CD8-positive, alpha-beta memory T cell (primary cell): ENCODE results near the gene WAPL. TPM values are rescaled to one million over a fixed set of nuclear protein-coding genes. Genes with fewer than 3 reads are reported as not detected.
A peak's percentile ranks its signal among the peaks of the same experiment; 100 is the strongest.
"Not testable (repeated sequence)": the region's sequence is repeated elsewhere in the genome, so short reads cannot be mapped to it uniquely, and the experiment has no call there.

Experiments used
- CTCF ChIA-PET: fragments of 350-600 bp; sonication (Branson Sonifier 250); formaldehyde crosslinking; loops from one replicate; lab custom pipeline; 2021; ENCODE audit warnings: antibody characterized with exemption; lab: Charles Lee
- POLR2A ChIA-PET: fragments of 350-600 bp; sonication (Branson Sonifier 250); formaldehyde crosslinking; loops from one replicate; lab custom pipeline; 2021; ENCODE audit warnings: antibody characterized with exemption; lab: Charles Lee
- DNase-seq, 5 donors: peaks; one replicate each; pipeline versions ENCODE4 v3.0.0 to v3.0.0-alpha.2; 2020 to 2022; ENCODE audit warnings: mixed read lengths in 1 of 5
- H3K27ac ChIP-seq: one replicate; pipeline ENCODE4 v1.7.0; 2013; ENCODE audit warnings: low read depth, mild to moderate bottlenecking, low read length, moderate library complexity
- H3K27me3 ChIP-seq: 2 replicates; pipeline ENCODE4 v1.7.0; 2013; ENCODE audit warnings: low read length, mild to moderate bottlenecking; ENCODE audit not compliant: insufficient read depth, poor library complexity, severe bottlenecking
- H3K36me3 ChIP-seq: 2 replicates; pipeline ENCODE4 v1.7.0; 2013; ENCODE audit warnings: mild to moderate bottlenecking, low read length, moderate library complexity; ENCODE audit not compliant: insufficient read depth
- H3K4me1 ChIP-seq: 2 replicates; pipeline ENCODE4 v1.7.0; 2013; ENCODE audit warnings: mild to moderate bottlenecking, low read length, moderate library complexity; ENCODE audit not compliant: insufficient read depth
- H3K4me3 ChIP-seq: 2 replicates; pipeline ENCODE4 v1.7.0; 2013; ENCODE audit warnings: mild to moderate bottlenecking, low read length
- H3K9me3 ChIP-seq: 2 replicates; pipeline ENCODE4 v1.7.0; 2013; ENCODE audit warnings: mild to moderate bottlenecking, low read length
- H3K27ac Mint-ChIP-seq, 8 donors: one replicate each; pipeline ENCODE4 v1.8.0; 2020 to 2021; ENCODE audit warnings: mixed read lengths in 8 of 8, mild to moderate bottlenecking in 6 of 8, inconsistent platforms in 3 of 8, moderate library complexity in 3 of 8
- H3K27me3 Mint-ChIP-seq, 2 donors: one replicate each; pipeline ENCODE4 v1.8.0; 2020 to 2021; ENCODE audit warnings: mixed read lengths in 2 of 2, mild to moderate bottlenecking in 1 of 2, moderate library complexity in 1 of 2
- H3K36me3 Mint-ChIP-seq, 3 donors: one replicate each; pipeline ENCODE4 v1.8.0; 2020 to 2021; ENCODE audit warnings: mixed read lengths in 3 of 3, inconsistent platforms in 1 of 3, mild to moderate bottlenecking in 1 of 3
- H3K4me1 Mint-ChIP-seq, 3 donors: one replicate each; pipeline ENCODE4 v1.8.0; 2020 to 2021; ENCODE audit warnings: mixed read lengths in 3 of 3, inconsistent platforms in 1 of 3, mild to moderate bottlenecking in 1 of 3
- H3K4me3 Mint-ChIP-seq, 7 donors: one replicate each; pipeline ENCODE4 v1.8.0; 2020 to 2021; ENCODE audit warnings: mixed read lengths in 7 of 7, mild to moderate bottlenecking in 6 of 7, moderate library complexity in 4 of 7, inconsistent platforms in 2 of 7
- H3K9me3 Mint-ChIP-seq, 5 donors: one replicate each; pipeline ENCODE4 v1.8.0; 2020 to 2022; ENCODE audit warnings: mixed read lengths in 5 of 5, mild to moderate bottlenecking in 3 of 5, moderate library complexity in 2 of 5, inconsistent platforms in 1 of 5
- polyA plus RNA-seq: library from polyadenylated mRNA; unstranded; fragments of 300-500 nt; fragmentation: Illumina TruSeq; gene quantifications from one replicate; pipeline ENCODE4 v1.2.3, GENCODE V29; 2021
- total RNA-seq, 2 experiments: library from RNA; stranded (reverse); gene quantifications; one replicate each; pipeline ENCODE4 v1.2.3, GENCODE V29; 2021

The WAPL gene
- total and polyA plus RNA-seq, 3 experiments from 2014 or later, result 41.9 to 54.2 (median 49.7) TPM

- no peak overlapping the region for H3K4me3 ChIP-seq
- ChIA-PET POLR2A (interaction anchor here (0.6 to 1.0 kb wide), 2 partner anchors 9 to 38 kb away, joined by 3 to 5 read pairs; no protein-coding TSS in a partner anchor), CTCF (interaction anchor here (1.7 to 2.6 kb wide), 3 partner anchors 10 to 196 kb away, joined by 3 to 13 read pairs (median 6); no protein-coding TSS in a partner anchor)
- Mint-ChIP-seq H3K27me3 (peaks cover 27 to 31% of the 10 kb centered on the region in 2 donors), H3K36me3 (no peaks in the 10 kb centered on the region), H3K4me1 (peaks cover 4 to 9% (median 8%) of the 10 kb centered on the region in 3 donors), H3K27ac (peak overlapping the region in 1 of 8 donors; percentile 34), H3K9me3 (no peaks in the 10 kb centered on the region), H3K4me3 (peak overlapping the region in 4 of 7 donors; percentile 46 to 82 (median 59))
- H3K27ac ChIP-seq, result no peak overlapping the region
- H3K27me3 ChIP-seq, result no peaks in the 10 kb centered on the region
- H3K9me3 ChIP-seq, result no peaks in the 10 kb centered on the region
- no peak for DNase-seq
- H3K4me1 ChIP-seq, result peaks cover 5% of the 10 kb centered on the region
- no peaks in the 10 kb centered on the region for H3K36me3 ChIP-seq
These were observed 131.1 kb downstream of the WAPL start for GRCh38 chr10:86390337-86391120.

- Mint-ChIP-seq H3K36me3 (no peaks in the 10 kb centered on the region), H3K27me3 (peaks cover 27 to 31% of the 10 kb centered on the region in 2 donors), H3K9me3 (no peaks in the 10 kb centered on the region), H3K4me3 (peak overlapping the region; percentile 78 to 92 (median 87)), H3K27ac (peak overlapping the region in 3 of 8 donors; percentile 29 to 62 (median 57)), H3K4me1 (peaks cover 4 to 9% (median 8%) of the 10 kb centered on the region in 3 donors)
- Histone ChIP-seq H3K4me1 (peaks cover 5% of the 10 kb centered on the region), H3K4me3 (peak overlapping the region; percentile 54), H3K27ac (no peak overlapping the region), H3K27me3 (no peaks in the 10 kb centered on the region), H3K36me3 (no peaks in the 10 kb centered on the region), H3K9me3 (no peaks in the 10 kb centered on the region)
- peak in 1 of 5 donors; percentile 15 for DNase-seq
- POLR2A ChIA-PET, result interaction anchor here (1.0 kb wide), 1 partner anchor 10 kb away, joined by 5 read pairs; no protein-coding TSS in a partner anchor
- CTCF ChIA-PET, result interaction anchor here (1.7 to 2.6 kb wide), 3 partner anchors 10 to 13 kb away, joined by 3 to 13 read pairs (median 6); no protein-coding TSS in a partner anchor
These were observed 132.0 kb downstream of the WAPL start for GRCh38 chr10:86389441-86390193.

- CTCF ChIA-PET, result interaction anchor here (1.7 to 2.6 kb wide), 3 partner anchors 10 to 13 kb away, joined by 3 to 13 read pairs (median 6); no protein-coding TSS in a partner anchor
- POLR2A ChIA-PET, result not testable (repeated sequence)
These were observed 132.5 kb downstream of the WAPL start for GRCh38 chr10:86389109-86389440.

GRCh38 chr10:86388119-86388704 lies 133.4 kb downstream of the WAPL start:
- Mint-ChIP-seq H3K27ac (no peak overlapping the region), H3K4me3 (peak overlapping the region in 5 of 7 donors; percentile 4 to 33 (median 19)), H3K27me3 (peaks cover 34 to 36% of the 10 kb centered on the region in 2 donors), H3K4me1 (peaks cover 4 to 9% (median 8%) of the 10 kb centered on the region in 3 donors), H3K9me3 (no peaks in the 10 kb centered on the region), H3K36me3 (no peaks in the 10 kb centered on the region)
- Histone ChIP-seq H3K27ac (no peak overlapping the region), H3K4me1 (peaks cover 5% of the 10 kb centered on the region), H3K27me3 (no peaks in the 10 kb centered on the region), H3K36me3 (no peaks in the 10 kb centered on the region), H3K9me3 (no peaks in the 10 kb centered on the region), H3K4me3 (no peak overlapping the region)
- ChIA-PET CTCF (interaction anchor here (1.2 to 2.6 kb wide), 3 partner anchors 9 to 1851 kb away, joined by 4 to 13 read pairs (median 6); no protein-coding TSS in a partner anchor), POLR2A (no interaction called here)
- no peak for DNase-seq

More at GRCh38 chr10:86389109-86389440, 132.5 kb downstream of the WAPL start:
- not testable (repeated sequence) for H3K27ac ChIP-seq, H3K4me1 Mint-ChIP-seq, H3K9me3 ChIP-seq, H3K4me1 ChIP-seq, H3K36me3 ChIP-seq, H3K27me3 ChIP-seq, H3K9me3 Mint-ChIP-seq, H3K36me3 Mint-ChIP-seq, DNase-seq
- Mint-ChIP-seq H3K27ac (peak overlapping the region in 3 of 8 donors; percentile 29 to 62 (median 57)), H3K27me3 (peaks cover 30 to 34% of the 10 kb centered on the region in 2 donors), H3K4me3 (peak overlapping the region; percentile 74 to 92 (median 87))
- H3K4me3 ChIP-seq, result peak overlapping the region; percentile 54

- Histone ChIP-seq H3K9me3 (no peaks in the 10 kb centered on the region), H3K27me3 (no peaks in the 10 kb centered on the region), H3K36me3 (no peaks in the 10 kb centered on the region), H3K4me3 (no peak overlapping the region), H3K27ac (no peak overlapping the region), H3K4me1 (peaks cover 5% of the 10 kb centered on the region)
- no peaks in the 10 kb centered on the region for H3K36me3 Mint-ChIP-seq
- POLR2A ChIA-PET, result no interaction called here
- peaks cover 4 to 9% (median 8%) of the 10 kb centered on the region in 3 donors for H3K4me1 Mint-ChIP-seq
- no peak overlapping the region for H3K27ac Mint-ChIP-seq
- CTCF ChIA-PET, result interaction anchor here (1.2 to 2.5 kb wide), 2 partner anchors 8 to 1850 kb away, joined by 4 to 6 read pairs; no protein-coding TSS in a partner anchor
- peak overlapping the region in 1 of 7 donors; percentile 8 for H3K4me3 Mint-ChIP-seq
- no peaks in the 10 kb centered on the region for H3K9me3 Mint-ChIP-seq
- no peak for DNase-seq
- peaks cover 34% of the 10 kb centered on the region in 2 donors for H3K27me3 Mint-ChIP-seq
These were observed 134.3 kb downstream of the WAPL start for GRCh38 chr10:86387178-86387794.

GRCh38 chr10:86385806-86386205 lies 135.8 kb downstream of the WAPL start:
- Histone ChIP-seq H3K27ac (no peak overlapping the region), H3K9me3 (no peaks in the 10 kb centered on the region), H3K4me1 (peaks cover 5% of the 10 kb centered on the region), H3K27me3 (no peaks in the 10 kb centered on the region), H3K4me3 (no peak overlapping the region), H3K36me3 (no peaks in the 10 kb centered on the region)
- Mint-ChIP-seq H3K4me1 (peaks cover 4 to 9% (median 8%) of the 10 kb centered on the region in 3 donors), H3K36me3 (no peaks in the 10 kb centered on the region), H3K9me3 (no peaks in the 10 kb centered on the region), H3K4me3 (no peak overlapping the region), H3K27ac (no peak overlapping the region), H3K27me3 (peaks cover 39 to 43% of the 10 kb centered on the region in 2 donors)
- no peak for DNase-seq
- CTCF ChIA-PET, result interaction anchor here (1.2 kb wide), 1 partner anchor 9 kb away, joined by 3 read pairs; no protein-coding TSS in a partner anchor
- POLR2A ChIA-PET, result no interaction called here
